ENCODE results near the gene ACBD4.
"Not testable (repeated sequence)": the region's sequence is repeated elsewhere in the genome, so short reads cannot be mapped to it uniquely, and the experiment has no call there.

ACBD4 gene

DNA sequence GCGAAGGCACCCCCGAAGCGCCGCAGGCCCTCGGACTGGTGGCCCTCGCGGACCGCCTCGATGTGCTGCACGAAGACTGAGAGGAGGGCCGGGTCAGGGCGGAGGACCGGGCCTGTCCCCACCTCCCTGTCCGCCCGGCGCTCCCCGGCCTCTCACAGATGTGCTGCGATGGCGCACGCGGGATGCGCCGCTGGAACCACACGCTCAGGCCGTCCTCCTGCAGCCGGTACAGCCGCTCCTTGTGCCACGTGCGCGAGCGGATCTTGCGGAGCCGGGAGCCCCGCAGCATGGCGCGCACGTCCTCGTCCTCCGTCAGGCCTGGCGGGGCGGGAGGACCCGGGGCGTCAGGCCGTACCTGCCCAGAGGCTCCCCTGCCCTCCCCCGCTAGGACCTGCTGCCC lies 14.4 kb upstream of the ACBD4 start:
- no peak for DNase-seq

DNA sequence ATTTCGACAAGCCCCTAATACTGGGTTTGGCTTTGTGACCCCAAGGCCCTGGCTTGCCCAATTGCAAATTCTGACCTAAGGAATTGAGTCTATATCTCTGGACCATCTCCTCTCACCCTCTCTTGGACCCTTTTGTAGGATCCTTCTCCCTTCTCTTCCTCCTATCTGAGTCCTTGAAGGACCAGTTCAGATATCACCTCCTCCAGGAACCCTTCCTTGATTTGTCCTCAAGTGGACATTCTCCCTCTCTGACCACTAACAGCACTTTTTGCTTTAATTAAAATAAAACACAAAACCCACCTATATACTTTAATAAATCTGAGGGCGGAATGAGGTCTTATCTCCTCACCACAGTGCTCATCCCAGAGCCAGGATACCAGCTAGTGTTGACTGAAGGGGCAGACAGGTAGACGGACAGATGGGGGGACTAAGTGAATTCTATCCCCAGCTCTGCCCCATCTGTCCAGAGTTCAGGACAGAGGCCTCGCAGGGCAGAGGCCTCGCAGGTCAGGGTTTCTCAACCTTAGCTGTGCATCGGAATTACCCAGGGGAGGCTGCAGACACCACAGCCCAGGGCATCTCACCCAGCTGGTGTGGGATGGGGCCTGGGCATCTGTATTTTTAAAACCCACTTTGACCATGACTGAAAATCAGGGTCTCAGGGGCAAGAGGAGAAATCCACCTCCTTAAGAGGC lies 12.3 kb upstream of the ACBD4 start:
- DNase-seq = no peak

GRCh38 chr17:45123930-45124796 lies 11.3 kb upstream of the ACBD4 start:
- DNase-seq = peak; percentile 85

GRCh38 chr17:45124797-45125122 lies 10.7 kb upstream of the ACBD4 start:
- not testable (repeated sequence) for DNase-seq

DNA sequence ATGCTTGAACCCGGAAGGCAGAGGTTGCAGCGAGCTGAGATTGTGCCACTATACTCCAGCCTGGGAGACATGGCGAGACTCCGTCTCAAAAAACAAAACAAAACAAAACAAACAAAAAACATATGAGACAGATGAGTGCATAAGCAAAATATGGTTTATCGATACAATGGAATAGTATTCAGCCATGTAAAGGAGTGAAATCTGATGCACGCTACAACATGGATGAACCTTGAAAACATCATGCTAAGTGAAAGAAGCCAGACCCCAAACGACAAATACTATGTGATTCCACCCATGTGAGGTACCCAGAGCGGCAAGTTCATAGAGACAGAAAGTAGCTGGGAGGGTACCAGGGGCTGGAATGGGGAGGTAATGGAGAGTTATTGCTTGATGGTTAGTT lies 10.0 kb upstream of the ACBD4 start:
- DNase-seq = no peak

DNA sequence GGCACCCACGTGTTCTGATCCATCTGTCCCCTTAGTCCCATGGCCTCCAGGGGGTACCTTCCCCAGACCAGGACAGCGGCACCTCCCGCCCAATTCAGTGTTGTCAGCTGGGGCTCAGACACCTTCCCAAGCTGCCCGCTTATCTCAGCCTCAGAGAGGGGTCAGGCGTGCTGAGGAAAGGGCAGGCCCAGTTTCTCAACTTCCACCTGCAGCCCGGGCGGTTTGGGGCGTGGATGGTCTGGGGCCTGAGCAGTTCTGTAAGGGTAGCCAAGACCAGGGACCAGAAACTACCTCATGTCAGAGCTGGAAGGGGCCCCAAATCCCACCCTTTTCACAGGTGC lies 8.3 kb upstream of the ACBD4 start:
- no peak for DNase-seq

DNA sequence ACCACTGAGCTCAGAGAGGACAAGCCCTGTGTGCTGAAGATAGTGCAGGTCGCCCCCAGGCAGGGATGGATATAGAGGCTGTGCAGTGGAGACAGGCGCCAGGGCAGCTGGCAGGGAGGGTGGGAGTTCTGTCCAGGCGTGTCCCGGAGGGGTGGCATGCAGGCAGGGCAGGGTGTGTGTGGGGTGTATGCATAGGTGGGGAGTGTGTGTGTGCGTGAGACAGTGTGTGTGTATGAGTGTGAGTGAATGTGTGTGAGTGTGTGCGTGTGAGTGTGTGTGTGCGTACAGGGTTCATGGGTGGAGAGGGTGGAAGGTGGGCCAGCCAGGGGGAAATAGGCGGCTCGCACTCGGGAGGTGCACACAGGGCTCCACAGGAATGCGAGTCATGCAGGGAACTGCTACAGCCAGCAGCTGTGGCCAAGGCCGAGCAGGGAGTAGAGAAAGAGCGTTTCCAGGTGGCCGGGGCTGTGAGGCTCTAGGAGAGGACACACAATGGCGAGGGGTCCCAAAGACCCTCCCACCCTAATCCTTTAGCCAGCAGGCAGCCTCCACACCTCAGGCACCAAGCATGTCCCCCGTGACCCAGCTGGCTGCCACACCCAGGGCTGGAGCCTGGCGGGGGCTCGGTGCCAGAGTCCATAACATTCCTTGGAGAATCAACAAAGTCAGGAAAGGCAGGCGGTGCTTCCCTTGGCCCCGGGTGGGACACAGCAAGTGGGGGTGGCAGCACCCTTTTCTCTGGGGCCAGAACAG lies 7.8 kb upstream of the ACBD4 start:
- no peak for DNase-seq

GRCh38 chr17:45128331-45128730 lies 7.2 kb upstream of the ACBD4 start:
- no peak for DNase-seq

GRCh38 chr17:45128989-45129388 lies 6.5 kb upstream of the ACBD4 start:
- DNase-seq = no peak

GRCh38 chr17:45129426-45129939 lies 6.0 kb upstream of the ACBD4 start:
- DNase-seq = peak; percentile 24

- no peak for DNase-seq
Observed at GRCh38 chr17:45129940-45130680, 5.4 kb upstream of the ACBD4 start.

GRCh38 chr17:45130681-45131615 lies 4.5 kb upstream of the ACBD4 start:
- no peak for DNase-seq

GRCh38 chr17:45131616-45132319 lies 3.7 kb upstream of the ACBD4 start:
- DNase-seq = no peak

- no peak for DNase-seq
Observed at GRCh38 chr17:45132320-45132571, 3.2 kb upstream of the ACBD4 start, which contains the start of gene PLCD3. PLCD3 (minus strand) TSS chr17:45132515; CDS start chr17:45132410, 105 bp downstream.

DNA sequence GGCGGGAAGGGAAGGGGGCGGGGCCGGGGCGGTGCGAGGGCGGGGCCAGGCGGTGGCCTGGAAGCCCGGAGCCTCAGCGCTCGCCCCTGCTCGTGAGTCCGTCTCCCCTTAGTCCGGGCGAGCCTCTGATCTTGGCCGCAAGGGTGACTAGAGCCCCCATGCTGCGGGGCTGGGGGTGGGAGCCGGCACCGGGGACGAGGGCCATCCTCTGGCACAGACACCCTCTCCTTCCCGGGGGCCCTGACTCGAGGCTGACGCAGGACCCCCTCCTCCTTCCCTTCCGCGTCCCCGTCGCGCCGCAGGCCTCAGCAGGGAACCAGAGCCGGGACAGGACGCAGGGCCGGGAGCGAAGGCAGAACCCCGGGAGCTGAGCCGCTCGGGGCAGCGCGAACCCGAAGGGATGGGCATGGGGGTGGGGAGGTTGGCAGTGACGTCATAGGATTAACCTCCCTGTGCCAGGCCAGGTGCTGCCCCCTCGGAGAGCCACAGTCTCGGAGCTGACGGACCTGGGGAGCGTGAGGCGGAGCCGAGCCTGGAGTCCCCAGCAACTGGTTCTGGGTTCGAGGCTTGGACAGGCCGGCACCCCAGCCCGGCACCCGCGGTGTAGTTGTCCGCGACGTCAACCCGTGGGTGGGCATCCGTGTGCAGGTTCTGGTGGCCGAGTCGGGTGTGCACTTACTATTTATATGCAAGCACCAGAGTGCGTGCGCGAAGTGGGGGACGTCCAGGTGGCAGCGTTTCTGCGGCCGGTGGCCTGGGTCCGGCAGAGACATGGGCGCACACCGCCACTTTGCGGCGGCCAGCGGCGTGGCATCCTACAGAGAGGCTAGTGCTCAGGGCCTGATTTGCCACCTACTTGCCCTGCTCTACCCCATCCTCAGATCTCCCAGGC lies 2.7 kb upstream of the ACBD4 start:
- peak; percentile 67 for DNase-seq

DNA sequence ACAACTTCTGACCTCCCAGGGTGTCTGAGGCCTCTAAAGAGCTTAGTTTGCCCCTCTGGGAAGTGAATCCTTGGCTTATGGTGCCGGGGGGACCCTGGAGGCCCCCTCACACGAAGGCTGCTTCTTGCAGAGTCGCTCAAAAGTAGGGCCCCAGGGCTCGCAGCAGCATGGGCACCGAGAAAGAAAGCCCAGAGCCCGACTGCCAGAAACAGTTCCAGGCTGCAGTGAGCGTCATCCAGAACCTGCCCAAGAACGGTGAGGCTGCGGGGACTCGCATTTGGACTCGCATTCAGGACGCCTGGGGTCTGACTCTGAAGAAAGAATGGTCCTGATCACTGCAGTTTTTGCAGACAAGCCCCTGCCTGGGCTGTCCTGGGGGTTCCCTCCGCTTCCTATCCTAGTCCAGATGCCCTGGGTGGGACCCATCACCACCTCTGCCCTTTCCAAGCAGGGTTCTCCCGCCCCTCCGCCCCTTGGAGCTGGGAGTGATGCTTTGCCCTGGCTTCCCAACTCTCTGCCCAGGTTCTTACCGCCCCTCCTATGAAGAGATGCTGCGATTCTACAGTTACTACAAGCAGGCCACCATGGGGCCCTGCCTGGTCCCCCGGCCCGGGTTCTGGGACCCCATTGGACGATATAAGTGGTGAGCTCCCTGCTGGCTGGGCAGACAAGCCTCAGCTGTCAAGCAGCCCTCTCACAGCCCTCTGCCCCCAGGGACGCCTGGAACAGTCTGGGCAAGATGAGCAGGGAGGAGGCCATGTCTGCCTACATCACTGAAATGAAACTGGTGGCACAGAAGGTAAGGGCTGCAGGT lies 698 bp downstream of the ACBD4 start:
- DNase-seq = no peak

GRCh38 chr17:45136846-45137560 lies 1.5 kb downstream of the ACBD4 start:
- no peak for DNase-seq

GRCh38 chr17:45137561-45138305 lies 2.2 kb downstream of the ACBD4 start:
- no peak for DNase-seq

Data from MV-4-11 (cell line).